HG03575 (cell line): ENCODE data around the gene SHLD1.
"Not testable (repeated sequence)": the region's sequence is repeated elsewhere in the genome, so short reads cannot be mapped to it uniquely, and the experiment has no call there.

Source experiments
- ATAC-seq: cut with Tn5 transposase; IDR thresholded peaks from one replicate; pipeline ENCODE4 v1.9.1; 2021; ENCODE audit not compliant: unreplicated experiment, insufficient number of reproducible peaks, low FRiP score; ENCODE audit errors: extremely low read depth

The SHLD1 gene, protein sequence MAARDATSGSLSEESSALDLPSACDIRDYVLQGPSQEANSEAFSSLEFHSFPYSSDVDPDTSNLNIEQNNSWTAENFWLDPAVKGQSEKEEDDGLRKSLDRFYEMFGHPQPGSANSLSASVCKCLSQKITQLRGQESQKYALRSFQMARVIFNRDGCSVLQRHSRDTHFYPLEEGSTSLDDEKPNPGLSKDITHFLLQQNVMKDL

DNA sequence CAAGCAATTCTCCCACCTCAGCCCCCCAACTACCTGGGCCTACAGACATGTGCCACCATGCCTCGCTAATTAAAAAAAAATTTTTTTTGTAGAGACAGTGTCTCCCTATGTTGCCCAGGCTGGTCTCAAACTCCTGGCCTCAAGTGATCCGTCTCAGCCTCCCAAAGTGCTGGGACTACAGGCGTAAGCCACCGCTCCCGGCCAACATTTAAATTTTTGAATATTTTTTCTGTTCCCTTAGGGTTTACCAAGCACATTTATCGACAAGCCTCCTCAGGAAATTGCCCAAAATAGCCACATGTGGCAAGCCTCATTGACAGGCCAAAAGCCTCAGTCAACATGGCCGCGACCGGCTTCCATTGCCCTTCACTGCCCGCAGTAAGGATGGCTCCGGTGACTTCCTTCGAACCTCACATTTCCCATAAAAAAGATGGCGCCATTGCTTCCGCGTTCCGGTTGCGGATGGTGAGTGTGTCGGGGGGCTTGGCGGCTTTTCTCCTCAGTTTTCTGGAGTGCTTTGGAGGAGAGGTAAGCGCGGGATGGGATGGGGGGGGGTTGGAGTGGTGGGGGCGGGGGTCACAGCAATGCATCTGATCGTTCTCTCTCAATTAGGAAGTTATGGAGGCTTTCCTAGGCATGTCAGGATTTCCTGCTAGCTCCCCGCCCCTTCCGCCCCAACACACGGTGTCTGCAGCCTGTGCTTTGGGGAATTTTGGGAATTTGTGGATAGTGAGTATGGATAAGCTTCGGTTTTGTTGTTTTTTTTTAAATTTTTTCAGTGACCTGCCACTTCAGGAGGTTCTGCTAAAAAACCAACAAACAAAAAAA is at the start of gene SHLD1:
TSS of gene SHLD1 (plus strand) at position 450 of the 828 bp plus-strand sequence. CDS start 22,465 bp downstream, outside the sequence.
- ATAC-seq = no peak

DNA sequence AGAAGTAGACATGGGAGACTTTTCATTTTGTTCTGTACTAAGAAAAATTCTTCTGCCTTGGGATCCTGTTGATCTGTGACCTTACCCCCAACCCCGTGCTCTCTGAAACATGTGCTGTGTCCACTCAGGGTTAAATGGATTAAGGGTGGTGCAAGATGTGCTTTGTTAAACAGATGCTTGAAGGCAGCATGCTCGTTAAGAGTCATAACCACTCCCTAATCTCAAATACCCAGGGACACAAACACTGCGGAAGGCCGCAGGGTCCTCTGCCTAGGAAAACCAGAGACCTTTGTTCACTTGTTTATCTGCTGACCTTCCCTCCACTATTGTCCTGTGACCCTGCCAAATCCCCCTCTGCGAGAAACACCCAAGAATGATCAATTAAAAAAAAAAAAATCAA is 47.9 kb upstream of the SHLD1 start:
- not testable (repeated sequence) for ATAC-seq

DNA sequence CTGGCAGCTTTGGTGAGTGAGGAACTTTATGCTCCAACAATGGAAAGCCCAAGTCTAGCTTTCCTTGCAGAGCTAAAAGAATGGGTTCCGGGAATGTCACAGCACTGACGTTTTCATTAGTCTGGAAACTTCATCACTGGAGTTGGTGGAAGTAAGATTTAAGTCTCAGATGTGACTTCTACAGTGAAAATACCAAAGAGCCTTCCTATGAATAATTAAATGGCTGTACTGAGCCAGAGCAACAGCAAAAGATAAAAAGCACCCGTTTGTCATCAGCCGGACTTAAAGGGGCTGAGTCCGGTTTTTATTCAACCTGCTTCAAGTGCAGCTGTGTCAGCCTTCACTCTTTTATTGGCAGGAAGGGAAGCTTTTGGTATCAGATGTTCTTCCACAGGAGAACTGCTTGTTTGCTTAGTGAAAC is 46.5 kb upstream of the SHLD1 start:
- no peak for ATAC-seq

DNA sequence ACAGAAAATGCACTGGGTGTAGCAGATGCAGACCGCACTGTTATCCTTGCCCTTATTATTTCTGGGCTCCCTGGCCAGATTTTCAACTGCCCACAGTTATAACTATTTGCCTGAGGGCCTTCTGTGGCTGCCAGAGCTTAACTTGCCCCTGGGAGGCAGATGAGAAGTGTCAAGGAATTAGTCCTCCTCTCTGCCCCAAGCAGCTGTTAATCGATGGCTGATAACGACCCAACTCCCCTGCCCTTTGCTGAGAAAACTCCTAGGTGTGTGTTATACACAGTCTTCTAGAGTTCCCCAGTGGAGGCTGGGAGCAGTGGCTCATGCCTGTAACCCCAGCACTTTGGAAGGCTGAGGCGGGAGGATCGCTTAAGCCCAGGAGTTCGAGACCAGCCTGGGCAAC is 44.4 kb upstream of the SHLD1 start:
- no peak for ATAC-seq

DNA sequence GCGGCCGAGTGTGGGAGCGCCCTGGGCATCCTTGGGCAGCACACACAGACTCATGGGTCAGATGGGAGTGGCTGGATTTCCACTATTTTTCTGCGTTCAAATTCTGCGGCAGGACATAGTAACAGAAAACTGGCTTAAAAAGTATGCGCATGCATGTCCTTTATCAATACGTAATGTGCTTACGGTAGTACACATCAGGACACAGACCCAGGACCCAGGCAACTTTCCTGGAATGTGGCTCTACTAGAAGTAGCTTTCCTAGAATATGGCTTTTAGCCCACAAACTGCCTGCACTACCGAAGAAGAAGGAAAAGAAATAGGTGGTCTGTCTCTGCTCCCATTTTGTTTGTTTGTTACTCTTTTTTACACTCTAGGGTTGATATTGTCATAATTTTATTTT is 43.4 kb upstream of the SHLD1 start:
- no peak for ATAC-seq

DNA sequence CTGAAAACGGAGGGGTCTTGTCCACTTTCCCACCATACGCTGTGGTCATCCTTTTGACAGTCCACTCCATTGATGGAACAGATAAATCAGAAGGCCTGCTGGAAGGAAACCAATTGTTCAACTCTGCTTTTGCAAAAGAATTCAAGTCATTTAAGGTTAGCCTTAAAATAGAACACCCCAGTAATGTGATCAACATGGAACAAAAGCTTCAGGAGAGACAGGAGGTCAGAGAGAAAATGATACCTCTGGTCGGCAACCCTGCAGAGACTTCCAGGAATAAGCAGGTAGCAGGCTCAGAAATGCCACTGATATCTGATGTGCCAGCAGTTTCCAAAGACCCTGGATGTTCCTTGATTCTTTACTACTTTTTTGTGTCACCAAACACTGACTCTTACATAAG is 39.6 kb upstream of the SHLD1 start:
- no peak for ATAC-seq

DNA sequence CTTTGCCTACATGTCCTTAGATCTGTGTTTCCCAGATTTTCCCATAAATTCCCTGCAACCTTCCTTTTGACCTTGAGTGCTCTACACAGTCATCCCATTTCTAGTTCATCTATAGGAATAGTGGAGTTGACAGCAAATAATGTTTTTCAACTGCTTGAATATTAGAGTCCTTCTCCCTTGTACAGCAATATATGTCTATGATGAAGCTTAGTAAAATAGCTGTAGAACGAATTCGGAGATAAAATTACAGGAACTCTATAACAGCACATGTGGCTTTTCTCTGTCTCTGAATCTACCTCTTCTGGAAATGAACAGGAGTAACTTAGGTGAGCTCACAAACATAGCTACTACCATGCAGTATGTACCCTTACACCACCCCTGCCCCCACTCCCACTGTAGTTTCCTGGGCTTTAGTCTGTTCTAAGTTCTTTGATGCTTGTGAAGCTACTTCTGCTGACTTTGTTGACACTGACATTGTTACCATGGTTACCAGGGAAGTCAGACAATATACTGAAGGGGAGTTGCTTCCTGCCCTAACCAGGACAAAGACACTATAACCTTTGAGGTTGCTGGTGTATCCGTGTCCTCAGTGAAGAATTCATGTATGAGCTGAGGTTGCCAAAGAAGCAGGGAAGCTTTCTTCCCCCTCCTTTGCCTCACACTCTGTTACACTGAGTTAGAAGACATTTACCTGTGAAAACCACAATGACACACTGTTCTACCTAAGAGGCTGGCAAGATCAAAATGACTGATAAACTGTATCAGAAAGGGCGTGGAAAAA is 35.8 kb upstream of the SHLD1 start:
- ATAC-seq = no peak

DNA sequence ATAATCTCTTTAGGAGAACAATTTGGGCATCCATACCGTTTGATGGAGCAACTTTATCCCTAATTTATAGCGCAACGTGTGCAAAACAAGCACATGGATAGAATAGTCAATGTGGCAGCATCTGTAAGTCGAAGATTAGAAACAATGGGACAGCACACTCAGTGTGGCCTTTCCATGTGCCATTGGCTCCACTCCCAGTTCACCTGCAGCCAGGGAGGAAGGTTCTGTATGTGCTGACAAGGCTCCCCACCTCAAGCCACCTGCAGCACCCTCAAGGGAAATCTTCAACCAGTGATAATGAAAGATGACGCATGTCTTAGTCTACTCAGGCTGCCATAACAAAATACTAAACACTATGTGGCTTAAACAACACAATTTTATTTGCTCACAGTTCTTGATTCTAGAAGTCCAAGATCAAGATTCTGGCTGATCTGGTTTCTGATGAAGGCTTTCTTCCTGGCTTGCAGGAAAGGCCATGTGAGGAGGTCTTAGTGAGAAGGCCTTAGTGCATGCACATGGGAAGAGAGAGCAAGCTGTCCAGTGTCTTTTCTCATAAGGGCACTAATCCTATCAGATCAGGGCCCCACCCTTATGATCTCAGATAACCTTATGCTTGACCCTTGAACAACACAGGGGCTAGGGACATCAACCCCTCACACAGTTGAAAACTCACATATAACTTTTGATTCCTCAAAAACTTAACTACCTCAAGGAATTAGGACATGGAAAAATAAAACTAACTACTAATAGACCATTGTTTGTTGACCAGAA is 34.9 kb upstream of the SHLD1 start:
- no peak for ATAC-seq

DNA sequence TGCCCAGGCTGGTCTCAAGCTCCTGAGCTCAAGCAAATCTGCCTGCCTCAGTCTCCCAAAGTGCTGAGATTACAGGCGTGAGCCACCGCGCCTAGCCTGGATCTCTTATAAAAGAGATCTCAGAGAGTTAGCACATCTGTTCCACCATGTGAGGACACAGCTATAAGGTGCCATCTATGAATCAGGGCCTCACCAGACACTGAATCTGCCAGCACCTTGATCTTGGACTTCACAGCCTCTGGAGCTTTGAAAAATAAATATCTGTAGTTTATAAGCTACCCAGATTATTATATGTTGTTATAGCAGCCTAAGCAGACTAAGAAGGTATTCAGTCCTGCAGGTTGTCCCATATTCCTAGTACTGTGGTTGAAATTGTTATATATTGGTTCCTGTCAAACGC is 33.2 kb upstream of the SHLD1 start:
- no peak for ATAC-seq

DNA sequence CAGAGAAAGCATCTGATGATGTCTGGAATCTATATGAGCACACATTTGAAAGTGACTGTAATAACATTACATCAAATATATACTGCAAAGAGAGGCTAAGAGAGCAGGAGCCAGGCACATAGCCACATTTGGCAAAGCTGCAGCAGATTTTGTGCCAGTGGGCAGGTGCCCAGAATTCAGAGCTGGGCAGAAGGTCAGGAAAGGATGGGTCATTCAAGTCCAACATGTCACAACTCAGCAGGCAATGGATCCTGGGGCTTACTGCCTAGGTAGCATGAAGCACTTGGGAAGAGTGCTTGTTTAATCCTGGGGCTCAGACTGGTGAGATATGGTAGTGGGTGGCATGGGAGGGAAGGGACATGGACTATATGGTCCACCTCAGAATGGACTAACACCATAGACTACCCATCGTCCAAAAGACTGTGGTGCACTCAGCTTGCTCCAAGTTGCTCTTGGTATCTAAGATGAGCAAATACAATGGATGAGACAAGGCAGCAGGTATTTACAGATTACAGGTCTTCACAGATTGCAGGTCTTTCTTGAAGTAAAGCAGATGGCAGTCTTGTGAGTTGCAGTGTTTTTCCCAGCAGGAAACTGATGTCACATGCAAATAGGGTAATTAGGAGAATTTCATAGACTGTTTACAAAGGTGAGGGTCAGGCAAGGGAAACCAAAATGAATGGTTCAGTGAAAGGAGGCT is 31.2 kb upstream of the SHLD1 start:
- ATAC-seq = no peak

DNA sequence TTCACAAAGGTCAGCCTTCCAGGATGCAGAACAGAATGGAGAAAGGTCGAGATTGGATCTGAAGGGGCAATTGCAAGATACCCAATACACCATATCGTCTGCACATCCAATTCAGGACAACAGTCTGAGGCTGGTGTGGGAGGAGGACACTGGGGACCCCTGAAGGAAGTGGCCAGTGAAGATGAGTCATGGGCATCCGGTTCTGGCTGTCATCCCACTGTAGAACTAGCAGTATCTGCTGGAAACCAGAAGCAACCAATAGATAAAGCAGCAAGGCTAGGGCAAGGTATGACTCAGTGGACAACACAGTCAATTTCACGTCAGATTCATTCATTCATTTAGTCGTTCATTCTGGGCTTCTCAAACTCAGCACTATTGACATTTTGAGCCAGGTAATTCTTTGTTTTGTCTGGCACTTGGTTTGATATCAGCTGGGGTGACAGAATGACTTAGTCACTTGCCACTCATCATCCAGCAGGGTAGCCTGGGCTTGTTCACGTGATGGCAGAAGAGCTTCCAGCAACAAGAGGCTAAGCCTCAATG is 30.3 kb upstream of the SHLD1 start:
- no peak for ATAC-seq

DNA sequence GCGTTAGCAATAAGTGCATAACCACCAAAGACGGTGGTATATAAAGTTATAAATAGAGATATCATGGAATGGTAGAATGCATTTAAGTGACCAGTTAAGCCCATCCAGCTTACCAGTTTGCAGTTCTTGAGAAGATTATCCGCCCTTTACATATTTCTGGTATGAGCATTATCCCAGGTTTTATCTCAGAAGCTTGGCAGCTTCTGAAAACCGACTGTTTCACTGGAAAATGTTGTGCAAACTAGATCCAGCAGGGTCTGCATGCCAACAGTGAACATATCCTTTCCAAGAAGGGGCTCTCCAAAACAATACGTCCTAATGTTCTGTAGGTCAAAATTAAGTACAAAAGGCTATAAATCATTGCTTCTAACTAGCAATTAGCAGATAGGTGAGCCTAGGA is 29.5 kb upstream of the SHLD1 start:
- ATAC-seq = no peak

DNA sequence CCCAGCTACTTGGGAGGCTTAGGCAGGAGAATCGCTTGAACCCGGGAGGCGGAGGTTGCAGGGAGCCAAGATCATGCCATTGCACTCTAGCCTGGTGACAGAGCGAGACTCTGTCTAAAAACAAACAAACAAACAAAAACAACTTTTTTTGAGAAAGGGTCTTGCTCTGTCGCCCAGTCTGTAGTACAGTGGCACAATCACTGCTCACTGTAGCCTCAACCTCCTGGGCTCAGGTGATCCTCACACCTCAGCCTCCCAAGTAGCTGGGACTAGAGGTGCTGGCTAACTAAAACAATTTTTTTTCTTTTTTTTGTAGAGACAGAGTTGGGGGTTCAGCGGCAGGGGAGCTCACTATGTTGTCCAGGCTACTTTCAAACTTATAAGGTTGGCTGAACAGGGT is 28.8 kb upstream of the SHLD1 start:
- ATAC-seq = not testable (repeated sequence)

DNA sequence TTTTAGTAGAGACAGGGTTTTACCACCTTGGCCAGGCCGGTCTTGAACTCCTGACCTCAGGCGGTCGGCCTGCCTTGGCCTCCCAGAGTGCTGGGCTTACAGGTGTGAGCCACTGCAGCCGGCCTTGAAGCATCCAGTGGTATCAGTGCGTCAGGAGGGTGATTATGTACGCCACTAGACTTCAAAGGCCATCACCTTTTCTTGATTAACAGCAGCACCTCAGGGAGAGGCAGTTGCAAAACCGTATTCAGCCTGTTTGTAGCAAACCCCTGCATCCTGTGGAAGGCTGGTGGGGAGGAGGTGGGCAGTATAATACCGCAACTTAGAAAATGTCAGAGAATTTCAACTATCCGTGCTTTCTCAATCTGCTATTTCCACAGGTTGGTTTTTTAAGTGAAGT is 27.3 kb upstream of the SHLD1 start:
- ATAC-seq = no peak

DNA sequence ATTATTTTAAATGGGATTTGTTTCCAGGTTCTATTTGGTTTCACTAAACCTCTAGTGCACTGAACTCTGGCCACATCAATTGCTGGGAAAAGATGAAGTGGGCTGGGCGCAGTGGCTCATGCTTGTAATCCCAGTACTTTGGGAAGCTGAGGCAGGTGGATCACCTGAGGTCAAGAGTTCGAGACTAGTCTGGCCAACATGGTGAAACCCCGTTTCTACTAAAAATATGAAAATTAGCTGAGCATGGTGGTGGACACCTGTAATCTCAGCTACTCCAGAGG is 25.1 kb upstream of the SHLD1 start:
- not testable (repeated sequence) for ATAC-seq

DNA sequence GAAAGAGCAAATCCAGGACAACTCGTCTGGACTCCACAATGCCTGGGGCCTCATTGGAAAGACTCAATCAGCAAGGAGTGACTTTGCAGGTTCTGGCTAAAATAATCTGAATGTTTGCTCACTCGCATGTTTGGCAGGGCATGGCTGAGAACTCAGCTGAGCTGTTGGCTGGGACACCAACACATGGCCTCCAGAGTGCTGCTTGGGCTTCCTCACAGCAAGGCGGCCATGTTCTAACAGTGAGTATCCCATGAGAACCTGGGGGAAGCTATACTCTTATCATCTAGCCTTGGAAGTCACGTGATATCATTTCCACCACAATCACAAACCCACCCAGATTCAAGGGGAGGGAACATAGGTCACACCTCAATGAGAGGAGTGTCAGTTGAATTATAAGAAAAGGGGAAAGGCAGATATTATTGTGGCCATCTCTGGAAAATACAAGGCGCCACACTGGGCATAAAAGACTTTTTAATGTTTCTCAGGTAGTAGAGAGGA is 23.1 kb upstream of the SHLD1 start:
- no peak for ATAC-seq

DNA sequence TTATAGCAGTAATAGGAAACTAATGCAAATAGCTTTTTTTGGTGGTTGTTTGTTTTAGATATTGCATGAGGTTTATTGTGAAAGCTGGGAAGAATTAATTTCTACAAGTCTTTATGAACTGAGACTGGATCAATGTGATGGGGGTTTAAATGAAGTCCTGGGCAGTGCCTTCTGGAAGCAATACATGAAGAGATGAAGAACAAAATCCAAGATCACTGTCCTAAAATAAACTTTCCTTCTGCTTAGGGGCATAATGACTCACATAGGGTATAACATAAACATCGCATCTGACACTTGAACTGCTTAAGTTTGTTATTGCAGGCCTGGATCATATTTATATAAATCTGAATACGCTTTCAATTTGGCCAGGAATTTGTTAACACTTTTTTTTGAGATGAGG is 20.9 kb upstream of the SHLD1 start:
- no peak for ATAC-seq

DNA sequence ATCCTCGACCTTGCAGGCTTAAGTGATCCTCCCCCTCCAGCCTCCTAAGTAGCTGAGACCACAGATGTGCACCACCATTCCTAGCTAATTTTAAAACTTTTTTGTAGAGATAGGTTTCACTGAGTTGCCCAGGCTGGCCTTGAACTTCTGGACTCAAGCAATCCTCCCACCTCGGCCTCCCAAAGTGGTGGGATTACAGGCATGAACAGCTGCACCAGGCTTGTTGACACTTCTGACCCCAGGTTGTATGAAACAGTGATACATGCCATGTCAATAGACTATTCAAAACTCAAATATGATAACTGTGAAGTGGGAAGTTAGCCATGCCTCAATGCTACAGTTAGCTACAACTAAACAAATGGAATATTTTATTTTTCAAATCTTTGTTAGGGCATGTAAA is 20.1 kb upstream of the SHLD1 start:
- no peak for ATAC-seq
